HG02870 (cell line): ENCODE data around the gene PPP1R1C.
A peak's percentile ranks its signal among the peaks of the same experiment; 100 is the strongest.
"Not testable (repeated sequence)": the region's sequence is repeated elsewhere in the genome, so short reads cannot be mapped to it uniquely, and the experiment has no call there.

Experiments
- ATAC-seq: cut with Tn5 transposase; IDR thresholded peaks from one replicate; pipeline ENCODE4 v1.9.1; 2021; ENCODE audit warnings: mild to moderate bottlenecking, moderate library complexity; ENCODE audit not compliant: unreplicated experiment

PPP1R1C gene

DNA sequence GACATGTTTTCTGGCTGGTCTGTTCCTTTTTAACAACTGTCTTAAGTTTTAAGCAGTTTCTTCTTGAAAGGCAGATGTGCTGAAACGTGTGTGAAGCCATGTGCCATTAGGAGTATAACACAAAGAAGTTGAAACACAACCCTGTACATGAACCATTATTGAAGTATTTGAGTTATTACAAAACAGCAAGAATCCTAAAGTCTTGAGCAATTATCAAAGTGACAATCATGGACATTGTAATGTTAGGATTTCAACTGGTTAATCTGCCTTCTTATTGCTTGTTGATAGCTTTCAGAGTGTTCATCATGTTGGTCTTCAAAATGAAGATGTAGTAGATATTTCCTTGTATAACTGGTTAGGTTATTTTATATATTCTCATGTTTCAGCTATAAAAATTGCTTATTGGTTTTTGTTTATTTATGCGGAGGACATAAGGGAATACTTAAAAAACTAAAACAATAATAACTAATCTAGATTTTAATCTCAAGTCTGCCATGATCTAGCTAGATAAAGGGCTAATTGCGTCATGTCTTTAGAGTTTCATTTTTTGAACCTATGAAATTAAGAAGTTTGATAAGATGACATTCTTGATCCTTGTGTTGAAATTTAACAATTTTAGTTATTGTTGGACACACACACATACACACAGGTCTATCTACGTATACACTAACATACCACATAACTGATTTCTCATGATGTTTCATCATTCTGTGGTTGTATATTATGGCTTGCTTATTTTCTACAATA, 21.1 kb downstream of the PPP1R1C start:
- ATAC-seq = no peak

DNA sequence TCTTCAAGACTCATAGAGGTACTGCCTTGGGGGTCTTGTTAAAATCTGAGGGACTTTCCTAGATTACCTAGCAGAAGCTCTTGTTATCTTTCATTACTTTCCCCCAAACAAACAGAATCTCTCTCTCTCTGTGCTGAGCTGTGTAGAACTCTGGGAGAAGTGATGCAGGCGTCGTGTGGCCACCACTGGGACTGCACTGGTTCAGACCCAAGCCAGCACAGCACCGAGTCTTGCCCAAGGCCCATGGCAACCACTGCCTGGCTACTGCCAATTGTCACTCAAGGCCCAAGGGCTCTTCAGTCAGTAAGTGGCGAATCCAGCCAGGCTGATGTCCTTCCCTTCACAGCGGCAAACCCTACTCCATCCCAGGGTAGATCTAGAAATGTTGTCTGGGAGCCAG, 28.6 kb downstream of the PPP1R1C start:
- no peak for ATAC-seq

DNA sequence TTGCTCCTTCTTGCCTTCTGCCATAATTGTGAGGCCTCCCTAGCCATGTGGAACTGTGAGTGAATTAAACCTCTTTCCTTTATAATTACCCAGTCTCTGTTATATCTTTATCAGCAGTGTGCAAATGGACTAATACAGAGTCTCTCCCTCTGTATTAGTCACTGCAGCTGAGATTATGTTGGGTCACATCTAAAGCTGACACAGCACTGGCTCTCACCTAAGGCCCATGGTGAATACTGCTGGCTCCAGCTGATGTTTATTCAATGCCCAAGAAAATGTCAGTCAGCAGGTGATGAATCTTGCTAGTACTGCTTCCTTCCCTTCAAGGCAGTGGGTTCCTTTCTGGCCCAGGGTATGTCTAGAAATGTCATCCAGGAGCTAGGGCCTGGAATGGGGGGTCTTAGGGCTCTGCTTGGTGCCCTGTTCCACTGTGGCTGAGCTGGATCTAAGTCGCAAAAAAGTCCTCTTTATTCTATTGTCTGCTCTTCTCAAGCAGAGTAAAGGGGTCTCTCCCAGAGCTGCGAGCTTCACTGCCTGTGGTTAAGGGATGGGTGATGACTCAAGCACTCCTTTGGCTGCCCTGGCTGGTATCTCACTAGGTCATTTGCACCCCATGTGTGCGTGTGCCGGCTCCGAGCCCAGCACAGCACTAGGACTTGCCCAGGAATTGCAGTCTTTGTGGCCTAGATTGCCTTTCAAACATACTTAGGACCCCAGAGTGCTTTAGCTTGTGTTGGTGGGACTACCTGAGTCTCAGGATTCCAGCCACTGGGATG, 29.9 kb downstream of the PPP1R1C start:
- ATAC-seq = no peak

DNA sequence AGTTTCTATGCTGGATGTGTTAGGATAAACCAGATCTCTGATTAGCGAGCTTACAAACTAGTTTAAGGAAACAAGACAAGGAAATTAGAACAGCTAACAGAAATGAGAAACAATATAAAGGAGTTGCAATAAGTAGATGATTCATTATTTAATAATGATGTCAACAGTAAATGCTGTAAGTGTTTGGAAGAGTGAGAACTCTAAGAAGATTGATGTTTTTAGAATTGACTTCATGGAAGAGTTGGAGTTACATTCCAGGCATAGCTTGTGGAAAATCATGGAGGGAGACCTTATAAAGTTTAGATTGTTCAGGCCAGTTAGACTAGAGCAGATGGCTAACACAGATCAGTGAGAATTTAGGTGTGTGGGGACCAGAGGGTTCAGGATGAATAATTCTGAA, 32.6 kb downstream of the PPP1R1C start:
- no peak for ATAC-seq

DNA sequence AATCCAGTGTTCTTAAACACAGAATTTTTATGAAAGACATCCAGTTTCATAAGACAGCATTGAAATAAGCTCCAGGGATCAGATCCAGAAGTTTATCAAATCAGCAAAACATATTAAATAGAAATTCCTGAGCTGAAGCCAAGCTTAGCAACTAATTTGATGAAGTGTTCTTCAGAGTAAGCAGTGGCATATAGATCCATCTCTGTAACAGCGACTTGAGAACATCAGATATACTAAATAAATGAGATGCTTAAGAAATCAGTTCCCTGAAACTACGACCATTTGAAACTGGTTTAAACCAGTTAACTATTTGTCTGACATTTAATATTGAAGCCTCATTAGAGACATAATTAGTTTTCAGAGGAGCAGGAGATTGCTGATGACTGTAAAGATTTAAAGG, 34.1 kb downstream of the PPP1R1C start:
- ATAC-seq = no peak

DNA sequence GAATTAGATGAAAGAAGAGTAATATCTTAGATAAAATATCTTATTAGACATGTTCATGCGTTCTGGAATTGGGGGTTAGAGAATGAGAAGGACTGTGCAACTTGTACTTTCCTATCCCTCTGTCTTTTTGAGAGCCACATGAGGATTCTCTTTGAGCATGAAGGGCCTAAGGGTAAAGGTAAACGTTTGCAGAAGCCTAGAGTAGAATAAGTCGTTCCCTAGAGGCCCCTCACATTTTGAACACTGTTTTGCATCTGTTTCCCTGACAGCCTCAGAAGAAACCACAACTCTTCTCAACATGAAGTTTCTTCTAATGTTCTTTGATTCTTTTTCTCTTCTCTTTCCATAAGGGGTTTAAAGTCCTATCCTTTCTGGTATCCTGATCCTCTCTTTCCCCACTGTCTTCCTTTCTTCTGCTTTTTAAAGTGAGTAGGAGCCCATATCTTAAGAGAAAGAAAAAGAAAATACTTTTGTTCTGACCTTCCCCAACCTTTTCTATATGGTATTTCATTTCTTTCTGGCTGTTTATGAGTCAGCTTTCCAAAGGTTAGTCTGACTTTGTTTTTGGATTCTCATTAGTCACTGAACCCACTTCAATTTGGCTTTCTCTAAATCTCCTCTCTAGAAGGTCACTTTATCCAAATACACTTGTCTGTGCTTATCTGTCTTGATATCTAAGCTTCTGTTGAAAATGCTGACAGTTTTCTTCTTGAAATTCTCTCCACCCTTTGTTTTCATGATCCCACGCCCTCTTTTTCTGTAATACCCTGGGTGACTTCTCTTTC, 34.8 kb downstream of the PPP1R1C start:
- no peak for ATAC-seq

DNA sequence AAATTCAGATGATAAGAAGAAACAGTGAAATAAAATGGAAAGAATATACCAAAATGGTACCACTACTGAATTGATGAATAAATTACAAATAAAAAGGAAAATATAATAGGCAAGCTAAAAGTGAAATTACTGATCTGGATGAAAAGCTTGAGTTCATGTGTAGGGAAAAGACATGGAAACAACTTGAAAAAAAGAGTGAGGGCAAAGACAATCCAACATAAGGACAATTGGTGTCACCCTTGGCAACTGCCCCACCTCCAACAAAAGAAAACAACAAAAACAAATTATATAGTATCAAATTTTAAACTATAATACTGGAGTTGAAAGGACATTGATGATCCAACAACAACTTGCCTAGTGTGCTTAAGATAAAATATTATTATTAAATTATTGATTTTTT, 37.6 kb downstream of the PPP1R1C start:
- no peak for ATAC-seq

DNA sequence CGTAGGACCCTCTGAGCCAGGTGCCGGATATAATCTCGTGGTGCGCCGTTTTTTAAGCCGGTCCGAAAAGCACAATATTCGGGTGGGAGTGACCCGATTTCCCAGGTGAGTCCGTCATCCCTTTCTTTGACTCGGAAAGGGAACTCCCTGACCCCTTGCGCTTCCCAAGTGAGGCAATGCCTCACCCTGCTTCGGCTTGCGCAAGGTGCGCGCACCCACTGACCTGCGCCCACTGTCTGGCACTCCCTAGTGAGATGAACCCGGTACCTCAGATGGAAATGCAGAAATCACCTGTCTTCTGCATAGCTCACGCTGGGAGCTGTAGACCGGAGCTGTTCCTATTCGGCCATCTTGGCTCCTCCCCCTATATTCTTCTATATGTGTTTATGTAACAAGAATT, 45.2 kb downstream of the PPP1R1C start:
- ATAC-seq = not testable (repeated sequence)

DNA sequence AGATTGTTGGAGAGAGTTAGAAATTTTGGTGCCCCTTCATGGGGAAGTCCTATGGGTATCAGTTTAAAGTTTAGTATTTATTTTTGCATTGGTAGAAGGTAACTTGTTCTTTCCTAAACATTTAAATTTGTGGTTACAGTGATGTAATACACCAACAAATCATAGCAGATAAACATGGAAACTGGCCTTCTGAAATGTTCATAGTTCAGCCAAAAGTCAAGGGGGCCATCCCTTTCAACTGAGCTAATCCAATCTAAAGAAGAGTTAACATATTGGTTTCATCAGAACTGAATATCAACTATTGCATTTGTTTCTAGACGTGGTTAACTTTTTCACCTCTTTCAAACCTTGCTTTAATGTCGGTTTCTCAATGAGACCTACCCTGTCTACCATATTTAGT, 46.3 kb downstream of the PPP1R1C start:
- no peak for ATAC-seq

DNA sequence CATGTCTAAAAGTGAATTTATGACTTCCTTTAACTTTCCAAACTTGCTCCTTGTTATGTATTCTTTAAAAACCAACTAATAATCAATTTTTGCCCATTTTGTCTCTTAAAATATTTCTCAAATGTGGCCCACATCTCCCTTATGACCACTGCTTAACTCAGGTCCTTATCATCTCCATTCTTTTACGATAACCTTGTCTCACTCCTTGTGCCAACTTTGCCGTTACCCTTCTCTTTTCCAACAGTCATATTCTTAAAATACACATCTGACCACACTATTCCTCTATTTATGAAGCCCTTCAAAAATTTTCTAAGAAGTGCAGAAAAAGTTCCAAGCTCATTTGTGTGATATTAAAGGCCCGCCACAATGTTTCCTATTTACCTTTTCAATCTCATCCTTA, 47.8 kb downstream of the PPP1R1C start:
- ATAC-seq = no peak

DNA sequence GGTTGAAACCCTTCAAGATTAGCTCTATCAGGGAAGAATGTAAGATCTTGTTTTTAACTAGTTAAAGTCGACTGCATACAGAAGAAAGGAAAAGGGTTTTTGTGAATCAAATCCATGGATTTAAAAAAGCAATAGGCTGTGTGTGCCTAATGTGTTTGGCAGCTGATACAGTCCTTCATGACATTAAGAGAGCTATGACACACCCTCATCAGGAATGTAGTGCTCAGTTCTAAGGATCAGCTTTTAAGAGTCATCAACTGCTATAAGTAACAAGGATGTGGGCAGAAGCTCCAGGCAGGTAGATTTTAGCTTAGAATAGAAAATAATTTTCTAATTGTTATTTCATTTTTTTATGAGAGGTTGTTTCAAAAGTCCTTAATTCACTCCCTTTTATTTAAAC, 52.9 kb downstream of the PPP1R1C start:
- ATAC-seq = no peak

DNA sequence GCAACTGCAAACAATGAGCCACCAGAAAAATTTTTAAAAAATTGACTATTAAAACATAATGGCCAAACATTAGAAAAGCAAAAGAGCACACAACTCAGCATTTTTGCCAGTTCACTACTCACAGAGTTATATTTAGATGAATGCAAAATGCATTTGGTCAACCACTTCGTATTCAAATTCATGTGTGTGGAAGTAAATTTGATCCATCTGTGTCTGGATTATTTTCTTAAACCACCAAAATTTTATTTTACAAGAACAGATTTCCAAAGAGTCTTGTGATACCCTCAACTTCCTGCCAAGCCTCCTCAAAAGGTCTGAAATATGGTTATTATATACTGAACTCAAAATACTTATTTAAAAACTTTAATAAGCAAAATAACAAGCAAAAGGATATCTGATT, 57.4 kb downstream of the PPP1R1C start:
- ATAC-seq = no peak

DNA sequence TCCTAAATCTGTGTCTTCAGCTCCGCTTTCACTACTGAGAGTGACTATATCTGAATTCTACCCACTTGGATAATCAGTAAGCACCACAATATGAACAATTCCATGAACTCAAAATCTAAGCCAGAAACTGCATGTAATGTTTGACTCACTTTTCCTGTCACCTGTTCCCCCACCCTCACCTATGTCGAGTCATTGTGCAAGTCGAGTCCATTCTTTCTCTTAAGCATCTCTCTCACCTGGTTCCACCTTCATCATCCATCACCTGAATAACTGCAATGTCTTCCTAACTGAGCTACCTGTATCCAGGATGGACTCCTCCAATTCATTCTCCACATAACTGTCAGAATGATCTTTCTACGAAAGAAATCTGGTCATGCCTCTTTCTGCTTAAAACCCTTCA, 58.2 kb downstream of the PPP1R1C start:
- ATAC-seq = no peak

DNA sequence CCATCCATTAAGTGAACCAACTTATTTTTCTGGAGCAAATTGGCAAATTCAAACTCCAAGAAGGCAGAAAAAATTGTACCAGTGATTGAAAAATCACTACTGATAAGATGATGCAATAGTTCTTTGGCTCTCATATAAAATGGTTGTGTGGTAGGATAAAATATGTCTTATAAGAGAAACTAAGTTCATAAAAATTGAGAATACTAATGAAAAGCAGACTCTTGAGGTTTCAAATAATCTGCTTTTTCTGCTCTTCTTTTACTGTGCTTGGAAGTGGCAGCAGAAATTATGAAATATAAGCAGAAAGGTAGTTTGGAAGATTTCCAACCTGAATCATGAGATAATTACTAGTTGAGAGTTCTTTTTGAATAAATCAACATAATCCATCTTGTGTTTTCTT, 61.9 kb downstream of the PPP1R1C start:
- no peak for ATAC-seq

DNA sequence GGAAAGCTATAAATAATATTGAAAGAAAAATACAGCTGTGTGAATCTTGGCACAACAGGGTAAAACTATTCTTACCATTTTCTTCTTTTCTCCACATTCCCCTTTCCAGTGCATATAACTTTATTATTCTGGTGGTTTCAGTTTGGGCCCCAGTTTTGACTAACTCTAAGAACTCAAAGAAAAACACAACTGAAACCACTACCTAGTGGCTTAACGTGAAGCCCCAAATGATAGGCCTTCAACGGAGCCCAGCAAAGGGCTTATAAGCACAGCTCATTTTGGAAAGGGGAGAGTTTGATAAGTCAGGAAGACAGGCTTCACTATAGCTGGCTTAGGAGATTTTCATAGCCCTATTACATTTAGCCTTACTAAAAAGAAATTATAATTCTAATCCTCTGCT, 62.4 kb downstream of the PPP1R1C start:
- peak; percentile 94 for ATAC-seq

DNA sequence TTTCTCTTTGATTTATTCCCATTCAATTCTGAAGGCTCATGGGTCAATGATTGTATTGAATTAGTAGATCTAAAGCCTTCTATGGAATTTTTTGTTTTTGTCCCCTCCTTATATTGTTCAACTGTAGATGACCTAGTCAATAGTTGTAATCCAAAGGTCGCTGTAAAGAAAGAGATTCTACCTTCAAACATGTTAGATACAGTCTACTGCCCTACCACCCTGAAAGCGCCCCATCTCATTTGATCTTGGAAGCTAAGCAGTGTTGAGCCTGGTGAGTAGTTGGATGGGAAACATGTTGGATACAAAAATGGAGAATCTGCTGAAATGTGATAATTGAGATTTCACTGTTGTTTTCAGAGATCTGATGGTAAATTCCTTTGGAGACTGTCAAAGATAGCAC, 63.0 kb downstream of the PPP1R1C start:
- ATAC-seq = no peak

DNA sequence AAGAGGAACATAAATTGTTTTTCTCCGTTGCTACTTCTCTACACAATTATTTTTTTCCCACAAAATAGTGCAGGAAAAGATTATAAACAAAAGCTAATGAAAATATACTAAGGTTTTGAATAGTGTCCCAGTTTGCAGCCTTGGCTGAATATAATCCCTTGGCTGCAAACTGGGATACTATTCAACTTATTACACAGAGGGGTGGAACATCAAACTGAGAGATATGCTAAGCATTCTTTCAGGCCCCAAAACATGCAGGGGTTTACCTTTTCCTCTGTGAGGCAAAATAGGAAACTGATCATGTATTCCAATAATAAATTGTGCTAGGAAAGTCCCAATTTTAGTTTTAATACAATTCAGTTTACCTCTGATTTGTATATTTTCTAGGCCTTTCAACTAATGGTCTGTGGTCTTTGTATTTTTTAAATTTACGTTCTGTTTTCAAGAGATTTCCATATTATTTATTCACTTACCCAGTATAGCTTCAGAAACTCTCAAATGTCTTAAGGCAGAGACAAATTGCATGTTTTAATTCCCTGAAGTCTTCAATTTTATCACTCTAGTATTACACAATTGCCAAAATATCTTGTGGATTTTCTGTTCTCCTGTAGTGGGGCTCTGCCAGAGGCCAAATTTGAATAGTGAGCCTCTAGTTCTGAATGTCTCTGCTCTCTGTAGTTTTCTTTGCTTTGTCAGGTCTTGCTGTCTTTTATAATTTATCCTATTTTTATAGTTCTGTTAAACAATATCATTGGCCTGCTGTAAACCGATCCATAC, 63.9 kb downstream of the PPP1R1C start:
- ATAC-seq = no peak

DNA sequence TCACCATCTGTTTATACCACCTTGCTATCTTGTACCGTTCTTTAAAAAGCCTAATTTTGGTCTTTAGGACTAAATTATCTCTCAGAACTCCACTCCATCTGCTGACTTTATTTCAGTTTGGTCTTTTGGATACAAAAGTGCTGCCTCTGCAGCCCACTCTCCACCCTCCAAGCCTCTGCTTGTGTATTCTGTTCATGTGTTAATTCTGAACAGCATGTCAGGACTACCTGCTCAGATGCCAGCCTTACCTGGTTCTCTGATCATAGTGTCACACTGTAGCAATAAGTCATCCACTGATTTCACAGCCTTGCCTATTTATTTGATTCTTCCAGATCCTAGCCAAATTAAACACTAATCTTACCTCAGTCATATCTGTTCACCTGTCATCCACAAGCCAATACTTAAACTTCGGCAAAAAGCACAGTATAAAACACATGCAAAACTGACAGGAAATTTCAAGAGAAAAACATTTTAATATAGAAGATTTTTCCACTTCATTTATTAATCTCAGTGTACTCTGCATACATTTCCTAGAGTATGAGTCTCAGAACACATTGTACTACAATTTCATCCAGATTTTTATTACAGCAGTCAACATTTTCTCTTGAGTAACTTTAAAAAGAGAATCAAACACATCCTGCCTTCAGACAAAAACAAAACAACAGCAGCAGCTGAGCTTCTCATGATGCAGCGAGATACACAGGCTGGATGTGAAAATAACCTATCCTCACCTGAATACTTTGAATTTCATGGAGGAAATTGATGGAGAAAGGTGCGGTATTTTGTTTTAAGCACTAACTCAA, 64.9 kb downstream of the PPP1R1C start:
- no peak for ATAC-seq

DNA sequence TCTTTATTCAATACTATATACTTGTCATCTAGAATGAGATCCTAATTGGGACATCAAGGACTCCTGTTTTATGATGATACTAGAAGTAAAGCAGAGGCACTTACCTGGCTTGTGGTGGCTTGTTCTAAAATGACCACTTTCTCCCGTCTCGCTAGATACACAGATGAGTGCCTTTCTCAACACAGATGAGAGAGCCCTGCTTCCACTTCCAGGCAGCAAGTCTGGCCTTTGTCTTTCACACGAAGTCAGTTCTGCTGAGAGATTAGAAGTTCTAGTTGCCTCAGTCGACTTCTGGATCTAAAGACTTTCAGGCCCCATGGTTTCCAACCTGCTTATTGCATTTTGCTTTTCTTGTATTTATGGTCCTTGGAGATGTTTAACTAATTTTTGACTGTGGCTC, 70.3 kb downstream of the PPP1R1C start:
- ATAC-seq = no peak

DNA sequence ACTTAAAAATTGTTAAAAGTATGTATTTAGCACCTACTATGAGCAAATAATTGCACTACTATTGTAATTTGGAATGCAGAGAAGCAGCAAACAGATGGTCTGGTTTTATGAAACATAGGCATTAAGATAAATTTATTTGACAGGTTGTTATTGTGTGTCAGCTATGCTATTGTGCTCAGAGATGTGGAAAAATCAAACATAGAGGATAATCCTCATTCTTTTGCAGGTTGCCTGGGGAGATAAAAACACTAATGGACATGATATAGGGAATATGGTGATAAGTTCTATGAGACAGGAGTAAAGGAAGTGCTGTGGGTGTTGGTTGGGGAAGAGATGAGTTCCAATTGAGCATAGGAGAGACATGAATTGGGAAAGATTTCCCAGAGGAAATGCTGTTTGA, 71.3 kb downstream of the PPP1R1C start:
- no peak for ATAC-seq
